Measurements from ENCODE around the gene GOLGA3.
A peak's percentile ranks its signal among the peaks of the same experiment; 100 is the strongest.
"Not testable (repeated sequence)": the region's sequence is repeated elsewhere in the genome, so short reads cannot be mapped to it uniquely, and the experiment has no call there.

GOLGA3 gene, protein sequence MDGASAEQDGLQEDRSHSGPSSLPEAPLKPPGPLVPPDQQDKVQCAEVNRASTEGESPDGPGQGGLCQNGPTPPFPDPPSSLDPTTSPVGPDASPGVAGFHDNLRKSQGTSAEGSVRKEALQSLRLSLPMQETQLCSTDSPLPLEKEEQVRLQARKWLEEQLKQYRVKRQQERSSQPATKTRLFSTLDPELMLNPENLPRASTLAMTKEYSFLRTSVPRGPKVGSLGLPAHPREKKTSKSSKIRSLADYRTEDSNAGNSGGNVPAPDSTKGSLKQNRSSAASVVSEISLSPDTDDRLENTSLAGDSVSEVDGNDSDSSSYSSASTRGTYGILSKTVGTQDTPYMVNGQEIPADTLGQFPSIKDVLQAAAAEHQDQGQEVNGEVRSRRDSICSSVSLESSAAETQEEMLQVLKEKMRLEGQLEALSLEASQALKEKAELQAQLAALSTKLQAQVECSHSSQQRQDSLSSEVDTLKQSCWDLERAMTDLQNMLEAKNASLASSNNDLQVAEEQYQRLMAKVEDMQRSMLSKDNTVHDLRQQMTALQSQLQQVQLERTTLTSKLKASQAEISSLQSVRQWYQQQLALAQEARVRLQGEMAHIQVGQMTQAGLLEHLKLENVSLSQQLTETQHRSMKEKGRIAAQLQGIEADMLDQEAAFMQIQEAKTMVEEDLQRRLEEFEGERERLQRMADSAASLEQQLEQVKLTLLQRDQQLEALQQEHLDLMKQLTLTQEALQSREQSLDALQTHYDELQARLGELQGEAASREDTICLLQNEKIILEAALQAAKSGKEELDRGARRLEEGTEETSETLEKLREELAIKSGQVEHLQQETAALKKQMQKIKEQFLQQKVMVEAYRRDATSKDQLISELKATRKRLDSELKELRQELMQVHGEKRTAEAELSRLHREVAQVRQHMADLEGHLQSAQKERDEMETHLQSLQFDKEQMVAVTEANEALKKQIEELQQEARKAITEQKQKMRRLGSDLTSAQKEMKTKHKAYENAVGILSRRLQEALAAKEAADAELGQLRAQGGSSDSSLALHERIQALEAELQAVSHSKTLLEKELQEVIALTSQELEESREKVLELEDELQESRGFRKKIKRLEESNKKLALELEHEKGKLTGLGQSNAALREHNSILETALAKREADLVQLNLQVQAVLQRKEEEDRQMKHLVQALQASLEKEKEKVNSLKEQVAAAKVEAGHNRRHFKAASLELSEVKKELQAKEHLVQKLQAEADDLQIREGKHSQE (N-terminal part only)

DNA sequence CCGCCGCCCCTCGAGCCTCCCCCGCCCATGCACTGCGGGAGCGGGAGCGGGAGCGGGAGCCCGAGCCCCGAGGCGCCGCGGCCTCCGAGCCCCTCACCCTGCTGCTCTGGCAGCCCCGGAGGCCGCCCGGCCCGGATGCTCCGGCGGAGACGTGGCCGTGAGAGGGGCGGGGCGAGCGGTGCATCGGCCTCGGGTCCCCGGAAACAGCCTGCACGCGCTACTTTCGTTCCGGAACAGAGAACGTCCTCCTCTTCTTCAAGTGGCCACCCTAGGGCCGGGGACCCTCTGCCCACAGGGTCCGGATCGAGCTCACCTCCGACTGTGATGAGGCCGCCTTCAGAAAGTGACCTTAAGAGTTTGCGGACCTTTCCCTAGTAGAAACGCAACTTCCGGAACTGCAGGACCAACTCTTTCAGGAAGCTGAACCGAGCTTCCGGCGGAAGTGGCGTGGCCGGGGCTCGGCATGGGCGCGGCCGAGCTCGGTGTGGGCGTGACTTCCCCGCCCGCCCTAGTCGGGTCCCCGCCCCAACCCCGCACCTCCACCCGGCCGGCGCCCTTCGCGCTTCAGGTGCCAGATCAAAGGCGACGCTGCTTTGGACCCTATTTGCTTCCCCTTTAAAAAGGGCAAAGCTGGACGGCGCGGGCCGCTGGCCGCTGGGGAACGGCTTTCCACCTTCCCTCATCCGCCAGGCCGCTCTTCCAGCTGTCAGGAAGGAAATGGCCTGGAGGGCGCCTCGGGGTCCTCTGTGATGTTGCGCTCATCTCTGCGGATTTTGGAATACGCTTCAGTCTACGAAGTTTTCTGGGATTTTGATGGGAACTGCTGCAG, at the start of gene GOLGA3:
Gene GOLGA3 (minus strand): TSS at position 164 of the 829 bp plus-strand sequence. CDS start 6,741 bp downstream, outside the sequence.
- peak; percentile 91 to 93 for DNase-seq (ENCODE audit: low read depth in 2 of 2)

DNA sequence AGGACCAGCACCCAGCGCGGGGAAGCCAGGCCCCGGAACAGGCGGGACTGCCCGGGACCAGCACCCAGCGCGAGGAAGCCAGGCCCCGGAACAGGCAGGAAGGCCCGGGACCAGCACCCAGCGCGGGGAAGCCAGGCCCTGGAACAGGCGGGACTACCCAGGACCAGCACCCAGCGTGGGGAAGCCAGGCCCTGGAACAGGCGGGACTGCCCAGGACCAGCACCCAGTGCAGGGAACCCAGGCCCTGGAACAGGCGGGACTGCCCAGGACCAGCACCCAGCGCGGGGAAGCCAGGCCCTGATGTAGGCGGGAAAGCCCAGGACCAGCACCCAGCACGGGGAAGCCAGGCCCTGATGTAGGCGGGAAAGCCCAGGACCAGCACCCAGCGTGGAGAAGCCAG, 46.0 kb upstream of the GOLGA3 start:
- not testable (repeated sequence) for DNase-seq (ENCODE audit: low read depth in 2 of 2)

GRCh38 chr12:132874175-132874574, 45.5 kb upstream of the GOLGA3 start:
- no peak for DNase-seq (ENCODE audit: low read depth in 2 of 2)

- no peak for DNase-seq (ENCODE audit: low read depth in 2 of 2)
Observed at GRCh38 chr12:132873724-132874123, 45.1 kb upstream of the GOLGA3 start.

DNA sequence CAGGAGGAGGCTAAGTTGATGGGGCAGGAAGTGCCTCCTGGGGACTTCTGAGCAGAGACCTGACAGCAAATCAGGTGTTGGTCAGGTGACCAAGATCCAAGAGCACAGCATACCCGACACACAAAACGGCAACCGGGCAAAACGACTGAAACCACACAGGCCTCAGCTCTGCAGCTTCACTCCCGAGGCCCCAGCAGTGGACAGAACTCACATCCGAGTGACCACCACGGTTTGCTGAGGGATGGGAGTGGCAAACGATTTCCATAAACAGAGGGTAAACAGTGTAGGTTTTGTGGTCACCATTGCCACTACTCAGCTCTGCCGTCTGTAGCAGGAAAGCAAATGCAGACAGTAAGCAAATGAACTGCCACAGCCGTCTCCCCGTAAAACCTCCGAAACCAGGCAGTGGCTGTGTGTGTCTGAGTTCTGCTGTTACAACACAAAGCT, 44.3 kb upstream of the GOLGA3 start:
- no peak for DNase-seq (ENCODE audit: low read depth in 2 of 2)

- DNase-seq (ENCODE audit: low read depth in 2 of 2): no peak
Observed at GRCh38 chr12:132872073-132872855, 43.6 kb upstream of the GOLGA3 start.

DNA sequence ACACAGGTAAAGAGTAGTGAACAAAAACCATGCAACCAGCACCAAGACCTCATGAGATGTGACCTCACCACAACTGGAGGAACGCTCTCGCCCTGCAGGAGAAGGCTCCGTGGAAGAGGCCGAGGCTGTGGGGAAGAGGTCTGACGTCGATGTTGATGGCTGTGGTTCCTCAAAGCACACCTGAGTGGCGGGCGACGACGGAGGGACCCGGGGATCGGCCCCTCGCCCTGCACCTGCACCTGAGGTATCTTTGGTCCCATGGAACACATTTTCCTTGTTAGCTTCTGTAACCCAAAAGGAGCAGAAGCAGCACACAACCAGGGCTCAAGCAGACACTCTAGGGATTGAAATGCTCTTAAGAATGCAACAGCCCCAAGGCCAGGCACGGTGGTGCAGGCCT, 40.9 kb upstream of the GOLGA3 start:
- no peak for DNase-seq (ENCODE audit: low read depth in 2 of 2)

DNA sequence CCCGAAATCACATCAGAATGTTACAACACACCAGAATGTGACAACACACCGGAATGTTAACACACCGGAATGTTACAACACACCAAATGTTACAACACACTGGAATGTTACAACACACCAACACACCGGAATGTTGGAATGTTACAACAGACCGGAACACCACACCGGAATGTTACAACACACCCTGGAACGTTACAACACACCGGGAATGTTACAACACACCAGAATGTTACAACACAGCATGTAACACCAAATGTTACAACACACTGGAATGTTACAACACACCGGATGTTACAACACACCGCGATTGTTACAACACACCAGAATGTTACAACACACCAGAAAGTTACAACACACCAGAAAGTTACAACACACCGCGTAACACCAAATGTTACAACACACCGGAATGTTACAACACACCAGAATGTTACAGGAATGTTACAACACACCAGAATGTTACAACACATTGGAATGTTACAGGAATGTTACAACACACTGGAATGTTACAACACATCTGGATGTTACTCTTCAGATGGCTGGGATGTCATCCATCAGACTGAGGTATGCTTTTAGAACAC, 37.7 kb upstream of the GOLGA3 start:
- DNase-seq (ENCODE audit: low read depth in 2 of 2): no peak

DNA sequence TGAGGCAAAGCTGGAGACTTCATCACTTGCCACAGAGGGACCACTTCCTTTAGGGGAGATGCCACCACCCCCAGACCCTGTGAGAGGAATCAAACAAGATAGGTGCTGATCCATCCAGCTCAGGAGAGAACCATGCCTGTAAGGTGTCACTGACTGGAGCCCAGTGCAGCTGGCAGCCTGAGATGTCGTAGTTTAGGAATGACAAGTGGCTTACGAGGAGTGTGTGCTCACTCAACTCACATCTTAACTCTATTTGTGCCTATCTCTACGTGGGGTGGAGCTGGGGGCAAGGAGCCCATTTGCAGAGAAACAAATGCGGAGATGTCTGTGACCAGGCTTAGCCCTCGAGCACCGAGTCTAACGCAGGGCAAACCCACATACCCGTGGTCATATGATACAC, 32.9 kb upstream of the GOLGA3 start:
- no peak for DNase-seq (ENCODE audit: low read depth in 2 of 2)

DNA sequence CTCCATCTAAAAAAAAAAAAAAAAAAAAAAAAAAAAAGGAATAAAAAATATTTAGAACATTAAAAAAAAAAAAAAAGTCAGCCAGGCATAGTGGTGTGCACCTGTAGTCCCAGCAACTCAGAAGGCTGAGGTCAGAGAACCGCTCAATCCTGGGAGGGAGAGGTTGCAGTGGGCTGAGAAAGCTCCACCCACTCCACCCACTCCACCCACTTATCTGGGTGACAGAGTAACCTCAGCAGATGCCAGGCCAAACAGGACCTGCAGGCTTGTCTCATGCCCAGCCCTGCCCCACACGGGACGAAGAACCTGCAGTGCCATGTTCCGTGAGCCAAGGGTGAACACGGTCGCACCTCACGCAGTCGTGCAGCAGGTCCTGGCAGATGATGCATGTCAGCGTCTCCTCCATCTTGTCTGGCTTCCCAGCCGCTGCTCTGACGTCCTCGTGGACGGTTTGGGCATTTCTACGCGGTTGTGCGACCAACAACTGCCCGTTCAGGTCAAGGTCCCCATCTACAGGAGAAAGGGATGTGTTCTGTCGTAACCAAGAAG, 30.1 kb upstream of the GOLGA3 start:
- no peak for DNase-seq (ENCODE audit: low read depth in 2 of 2)

DNA sequence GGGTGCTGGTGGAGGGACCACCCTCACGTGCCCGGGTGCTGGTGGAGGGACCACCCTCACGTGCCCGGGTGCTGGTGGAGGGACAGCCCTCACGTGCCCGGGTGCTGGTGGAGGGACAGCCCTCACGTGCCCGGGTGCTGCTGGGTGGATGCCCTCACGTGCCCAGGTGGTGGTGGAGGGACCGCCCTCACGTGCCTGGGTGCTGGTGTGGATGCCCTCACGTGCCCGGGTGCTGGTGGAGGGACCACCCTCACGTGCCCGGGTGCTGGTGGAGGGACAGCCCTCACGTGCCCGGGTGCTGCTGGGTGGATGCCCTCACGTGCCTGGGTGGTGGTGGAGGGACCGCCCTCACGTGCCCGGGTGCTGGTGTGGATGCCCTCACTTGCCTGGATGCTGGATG, 28.4 kb upstream of the GOLGA3 start:
- not testable (repeated sequence) for DNase-seq (ENCODE audit: low read depth in 2 of 2)

GRCh38 chr12:132856581-132856980, 27.9 kb upstream of the GOLGA3 start:
- no peak for DNase-seq (ENCODE audit: low read depth in 2 of 2)

DNA sequence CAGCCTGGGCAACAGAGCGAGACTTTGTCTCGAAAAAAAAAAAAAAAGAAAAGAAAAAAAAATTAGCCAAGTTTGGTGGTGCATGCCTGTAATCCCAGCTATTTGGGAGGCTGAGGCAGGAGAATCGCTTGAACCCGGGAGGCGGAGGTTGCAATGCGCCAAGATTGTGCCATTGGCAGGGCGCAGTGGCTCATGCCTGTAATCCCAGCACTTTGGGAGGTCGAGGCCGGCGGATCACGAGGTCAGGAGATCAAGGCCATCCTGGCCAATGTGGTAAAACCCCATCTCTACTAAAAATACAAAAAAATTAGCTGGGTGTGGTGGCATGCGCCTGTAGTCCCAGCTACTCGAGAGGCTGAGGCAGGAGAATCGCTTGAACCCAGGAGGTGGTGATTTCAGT, 26.5 kb upstream of the GOLGA3 start:
- not testable (repeated sequence) for DNase-seq (ENCODE audit: low read depth in 2 of 2)

DNA sequence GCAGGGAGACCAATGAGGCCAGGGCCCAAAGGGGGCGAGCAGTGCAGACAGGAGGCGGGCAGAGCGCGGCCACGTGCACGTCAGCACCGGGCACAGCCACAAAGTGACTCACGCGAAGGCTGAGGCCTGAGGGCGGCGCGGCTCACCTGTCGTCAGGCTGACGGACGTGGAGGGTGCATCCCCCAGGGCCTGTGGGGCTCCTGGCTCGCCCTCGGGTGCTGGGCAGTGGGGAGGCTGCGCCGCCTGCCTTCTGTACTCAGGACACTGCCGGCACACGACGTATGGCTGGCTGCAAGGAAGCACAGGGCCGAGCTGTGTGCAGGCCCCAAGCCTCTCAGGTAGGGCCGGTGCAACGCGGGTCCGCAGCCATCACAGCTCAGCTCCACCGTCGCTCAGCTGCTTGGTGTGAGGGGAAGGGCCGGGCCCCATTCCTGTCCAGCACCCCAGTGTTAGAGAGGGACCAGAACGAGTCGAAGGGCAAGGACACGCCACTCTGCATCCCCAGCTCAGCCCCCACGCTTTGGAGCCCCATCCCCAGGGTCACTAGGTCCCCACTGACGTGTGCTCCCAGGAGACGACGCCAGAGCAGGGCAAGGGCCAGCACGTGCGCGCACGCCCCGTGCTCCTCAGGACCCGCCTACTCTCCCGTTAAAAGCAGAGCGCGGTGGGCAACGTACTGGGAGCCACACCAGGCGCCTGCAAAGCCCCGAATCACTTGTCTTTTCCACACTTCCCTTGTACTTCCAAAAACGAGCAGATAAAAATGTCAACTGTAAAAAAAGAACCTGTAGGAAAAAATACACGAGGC, 24.8 kb upstream of the GOLGA3 start:
- no peak for DNase-seq (ENCODE audit: low read depth in 2 of 2)

GRCh38 chr12:132852496-132852895, 23.8 kb upstream of the GOLGA3 start:
- DNase-seq (ENCODE audit: low read depth in 2 of 2): no peak

DNA sequence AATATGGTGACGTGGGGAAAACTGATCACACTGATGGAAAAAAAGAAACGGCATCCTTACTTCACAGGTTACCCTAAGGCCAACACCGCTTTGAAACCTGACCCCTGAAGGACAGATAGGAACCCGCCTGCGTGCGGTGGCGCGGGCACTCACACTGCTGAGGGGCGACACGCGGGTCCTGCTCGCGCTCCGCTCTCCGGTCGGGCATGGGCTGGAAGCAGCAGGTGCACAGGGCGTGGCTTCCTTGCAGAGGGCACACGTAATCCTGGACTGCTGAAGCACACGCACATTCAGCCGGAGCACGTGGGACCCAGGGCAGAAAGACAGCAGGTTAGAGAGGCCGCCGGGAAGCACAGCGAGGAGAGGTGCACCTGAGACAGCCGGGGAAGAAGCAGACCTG, 22.8 kb upstream of the GOLGA3 start:
- no peak for DNase-seq (ENCODE audit: low read depth in 2 of 2)

GRCh38 chr12:132850291-132850690, 21.6 kb upstream of the GOLGA3 start:
- no peak for DNase-seq (ENCODE audit: low read depth in 2 of 2)

GRCh38 chr12:132848521-132848920, 19.9 kb upstream of the GOLGA3 start:
- DNase-seq (ENCODE audit: low read depth in 2 of 2): no peak

Measured in stimulated activated CD4-positive, alpha-beta T cell treated with anti-CD3 and anti-CD28 coated beads, Interleukin-1b, Interleukin-23, amount 100 ng/mL, for 4 hours (primary cell).